Stimulated activated CD4-positive, alpha-beta T cell treated with anti-CD3 and anti-CD28 coated beads, Interleukin-1b, Interleukin-23, amount 100 ng/mL, for 1 hour (primary cell): ENCODE data around the gene RGPD6.
"Not testable (repeated sequence)": the region's sequence is repeated elsewhere in the genome, so short reads cannot be mapped to it uniquely, and the experiment has no call there.

Experiments used
- DNase-seq, 2 donors: peaks; one replicate each; pipeline ENCODE4 v3.0.0-alpha.2; 2020; ENCODE audit warnings: low read depth in 2 of 2

RGPD6 gene

DNA sequence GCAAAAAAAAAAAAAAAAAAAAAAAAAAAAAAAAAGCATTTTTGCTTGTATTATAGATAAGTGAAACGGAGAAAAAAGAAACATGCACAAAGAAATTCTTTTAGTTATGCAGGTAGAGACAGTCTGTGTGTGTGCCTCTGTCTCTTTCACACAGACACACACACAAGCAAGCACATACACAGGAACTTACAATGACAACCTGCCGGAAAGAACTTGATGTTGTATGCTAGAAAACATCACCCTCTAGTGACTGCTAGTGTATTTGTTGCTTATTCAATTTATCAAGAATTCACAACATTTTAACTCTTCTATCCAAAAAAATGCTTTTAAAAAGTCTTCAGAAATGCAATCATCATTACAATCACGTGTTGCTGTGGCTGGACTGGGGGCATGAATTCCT lies 95.8 kb downstream of the RGPD6 start:
- DNase-seq, result not testable (repeated sequence)

DNA sequence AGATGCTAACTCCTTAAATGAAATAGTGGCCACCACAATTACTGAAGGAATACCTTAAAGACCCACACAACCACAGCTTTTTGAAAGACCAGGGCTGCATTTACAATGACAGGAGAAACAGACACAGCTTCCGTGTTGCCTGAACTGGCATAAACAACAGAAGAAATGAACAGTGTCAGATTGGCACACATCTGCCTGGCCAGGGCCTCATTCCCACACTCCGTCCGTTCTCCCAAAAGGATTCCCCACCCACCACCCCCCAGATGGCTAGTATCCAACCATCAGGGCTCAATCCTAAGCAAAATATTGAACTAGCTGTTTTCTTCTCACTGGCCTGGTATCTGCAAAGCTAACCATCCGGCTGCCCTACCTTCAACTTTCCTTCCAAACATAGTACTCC lies 96.9 kb downstream of the RGPD6 start:
- not testable (repeated sequence) for DNase-seq

DNA sequence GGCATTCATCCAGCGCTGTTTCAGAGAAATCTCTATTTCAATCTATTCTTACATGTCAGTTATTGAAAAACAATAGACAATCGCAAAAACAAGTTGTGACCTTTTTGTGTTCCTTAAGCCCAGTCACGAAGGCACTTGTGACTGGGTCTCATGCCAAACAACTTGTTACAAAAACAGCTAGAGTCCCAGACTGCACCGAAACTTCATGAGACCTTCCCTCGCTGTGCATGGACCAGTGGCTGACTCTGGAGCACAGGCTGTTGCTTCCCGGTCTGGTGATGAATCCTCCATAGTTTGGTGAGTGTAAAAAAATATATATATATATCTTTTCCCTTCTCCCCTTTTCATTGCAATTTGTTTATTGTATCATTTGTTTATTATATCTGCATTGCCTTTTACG lies 99.7 kb downstream of the RGPD6 start:
- not testable (repeated sequence) for DNase-seq

DNA sequence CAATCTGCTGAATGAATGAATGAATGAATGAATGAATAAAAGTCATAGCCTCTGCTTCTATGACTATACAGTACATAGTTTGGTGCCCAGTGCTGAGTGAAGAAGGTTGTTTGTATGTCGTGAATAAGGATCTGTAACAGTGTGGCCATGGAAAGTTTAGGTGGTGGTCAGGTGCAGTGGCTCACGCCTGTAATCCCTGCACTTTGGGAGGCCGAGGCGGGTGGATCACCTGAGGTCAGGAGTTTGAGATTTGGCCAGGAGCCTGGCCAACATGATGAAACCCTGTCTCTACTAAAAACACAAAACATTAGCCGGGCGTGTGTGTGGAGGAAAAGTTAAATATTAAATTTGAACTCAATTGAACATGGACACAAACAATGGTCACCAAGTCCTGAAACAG lies 100.1 kb downstream of the RGPD6 start:
- not testable (repeated sequence) for DNase-seq

DNA sequence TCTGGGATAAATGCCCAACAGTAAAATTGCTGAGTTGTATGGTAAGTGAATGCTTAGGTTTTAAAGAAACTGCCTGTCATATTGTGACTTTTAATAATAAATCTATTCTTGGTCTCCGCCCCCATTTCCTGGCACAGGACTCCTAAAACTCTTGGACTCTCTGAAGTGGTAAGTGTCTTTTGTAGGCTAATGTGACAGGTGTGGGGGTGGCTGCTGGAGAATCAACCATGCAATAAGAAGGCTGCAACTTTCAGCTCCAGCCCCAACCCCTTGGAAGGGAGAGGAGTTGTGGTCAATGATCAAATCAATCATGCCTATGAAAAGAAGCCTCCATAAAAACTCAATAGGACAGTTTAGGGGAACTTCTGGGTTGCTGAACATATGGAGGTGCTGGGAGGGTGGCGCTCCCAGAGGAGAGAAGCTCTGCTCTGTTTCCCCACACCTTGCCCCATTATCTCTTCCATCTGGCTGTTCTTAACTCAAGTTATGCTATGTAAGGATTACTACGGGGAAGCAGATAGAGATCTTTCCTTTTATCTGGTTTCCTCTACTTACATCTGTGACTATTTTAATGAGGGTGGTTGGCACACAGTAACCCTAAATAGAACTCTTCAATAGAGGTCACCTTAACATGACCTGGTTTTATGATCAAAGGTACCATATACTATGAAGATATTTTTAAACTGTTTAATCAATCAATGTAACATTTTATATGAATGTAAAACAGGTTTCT lies 101.2 kb downstream of the RGPD6 start:
- DNase-seq, result not testable (repeated sequence)

DNA sequence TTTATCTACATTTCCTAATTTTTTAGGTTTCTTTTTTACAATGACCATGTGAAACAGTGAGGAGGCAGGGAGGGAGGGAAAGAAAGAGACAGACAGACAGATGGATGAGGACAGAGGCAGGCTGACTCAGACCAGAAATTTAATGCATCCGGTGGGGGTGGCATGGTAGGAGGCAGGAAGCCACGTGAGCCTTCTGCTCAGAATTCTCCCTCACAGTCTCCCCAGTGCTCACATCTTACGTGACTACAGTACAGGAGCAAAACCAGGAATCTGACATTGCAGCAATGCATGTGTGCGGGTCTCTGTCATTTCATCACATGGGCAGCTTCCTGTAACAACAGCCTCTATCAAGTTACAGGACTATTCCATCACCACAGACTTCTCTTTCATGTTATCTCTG lies 102.1 kb downstream of the RGPD6 start:
- not testable (repeated sequence) for DNase-seq

DNA sequence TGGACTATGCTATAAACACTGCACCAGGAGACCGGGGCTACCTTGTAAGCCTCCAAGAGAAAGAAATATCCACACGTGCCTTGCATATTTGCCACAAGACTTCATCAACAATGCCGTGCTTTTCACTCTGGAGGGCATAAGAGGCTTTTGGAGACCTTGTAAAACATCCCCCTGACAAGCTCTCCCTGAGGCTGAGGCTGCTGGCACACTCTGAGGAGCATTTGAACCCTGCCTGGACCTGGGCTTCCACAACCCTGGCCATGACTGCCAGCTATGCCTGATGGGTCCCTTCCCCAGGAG lies 104.0 kb downstream of the RGPD6 start:
- not testable (repeated sequence) for DNase-seq

DNA sequence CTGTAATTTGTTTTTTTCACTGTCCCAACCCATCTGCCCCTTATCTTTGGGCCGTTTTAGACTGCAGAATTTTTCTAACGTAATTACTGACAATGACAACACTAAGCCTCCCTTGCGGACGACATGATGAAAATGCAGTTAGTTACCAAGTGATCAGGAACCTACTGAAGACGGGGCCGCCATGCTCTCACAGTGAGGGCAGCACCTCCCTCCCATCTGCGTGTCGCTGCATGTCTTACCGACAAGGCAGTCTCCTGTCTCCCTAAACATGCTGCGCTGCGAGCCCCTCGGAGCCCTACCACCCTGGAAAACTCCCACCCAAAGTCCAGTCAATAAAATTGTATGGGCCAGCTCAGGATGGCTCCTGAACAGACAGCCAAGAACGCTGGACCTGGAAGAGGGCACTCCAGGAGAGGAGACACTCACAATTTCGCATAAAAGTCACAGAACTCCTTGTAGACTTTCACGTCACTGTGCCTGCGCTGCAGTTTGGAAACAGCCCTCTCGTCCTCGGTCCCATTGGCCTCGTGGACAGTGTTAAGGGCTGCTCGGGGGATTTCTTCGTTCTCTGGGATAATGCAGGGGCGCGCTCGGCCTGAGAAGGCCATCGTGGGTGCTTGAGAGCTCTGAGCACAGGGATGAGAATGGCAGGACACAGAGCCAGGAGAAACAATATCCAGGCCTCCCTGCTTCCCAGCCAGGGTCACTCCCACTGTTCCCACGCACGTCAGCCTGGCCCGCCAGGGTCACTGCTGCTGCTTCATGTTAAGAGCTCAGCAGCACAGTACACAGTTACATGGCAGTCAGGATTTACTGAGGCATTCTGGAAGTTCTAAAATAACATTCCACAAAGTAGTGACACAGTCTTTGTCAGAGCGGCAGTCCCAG lies 104.6 kb downstream of the RGPD6 start, which contains the start of gene LIMS4:
Gene LIMS4, minus strand, starts transcription at position 646 of the 888 bp plus-strand sequence. Its CDS starts 38 bp downstream, at position 608.
- not testable (repeated sequence) for DNase-seq

DNA sequence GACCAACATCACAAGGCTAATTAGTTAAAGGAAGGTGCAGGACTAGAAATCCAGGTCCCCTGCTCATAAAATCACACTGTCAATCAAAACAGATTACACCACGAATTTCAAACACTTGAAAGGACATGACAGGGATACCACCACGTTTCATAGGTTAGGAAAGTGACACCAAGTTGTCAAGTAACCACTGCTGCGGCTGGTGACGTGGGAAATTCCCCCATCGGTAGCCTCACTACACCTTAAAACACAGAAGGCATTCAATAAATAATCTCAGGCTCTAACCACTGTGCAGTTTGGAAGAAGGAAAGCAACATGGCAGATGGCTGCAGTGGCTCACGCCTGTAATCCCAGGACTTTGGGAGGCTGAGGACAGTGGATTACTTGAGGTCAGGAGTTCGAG lies 108.1 kb downstream of the RGPD6 start:
- not testable (repeated sequence) for DNase-seq

DNA sequence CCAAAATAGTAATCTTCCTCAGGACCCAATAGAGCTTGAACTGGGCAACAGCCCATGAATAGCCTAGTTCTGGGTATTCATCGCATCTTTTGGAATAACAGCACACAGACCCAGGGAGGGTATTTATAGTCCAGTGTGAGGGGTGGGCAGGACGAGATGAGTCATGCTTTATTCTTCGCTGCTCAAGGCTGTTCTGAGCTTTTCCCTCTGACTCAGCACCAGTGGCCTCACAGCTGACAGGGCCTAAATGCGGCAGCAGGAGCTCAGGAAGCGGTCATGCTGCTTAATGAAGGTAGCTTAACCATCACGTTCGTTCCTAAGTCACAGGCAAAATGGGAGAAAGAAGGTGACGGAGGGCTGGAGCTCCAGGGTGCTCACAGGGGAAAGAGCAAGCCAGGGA lies 111.7 kb downstream of the RGPD6 start:
- not testable (repeated sequence) for DNase-seq
